Panc1 (cell line): ENCODE results near the gene IRF3.

Experiments
- SIN3A ChIP-seq: IDR thresholded peaks from 2 replicates; pipeline ENCODE4 v1.6.1; 2012; ENCODE audit warnings: low read depth, mild to moderate bottlenecking, low read length, moderate library complexity, borderline replicate concordance; ENCODE audit not compliant: insufficient read depth
- TCF7L2 ChIP-seq: IDR thresholded peaks from 2 replicates; pipeline ENCODE4 v1.6.1; 2011; ENCODE audit warnings: mild to moderate bottlenecking, low read depth, low read length, inconsistent platforms
- TF ChIP-seq, protein P1 (sequence below): fragments of 450-650 bp; IDR thresholded peaks from 2 replicates; pipeline ENCODE4 v1.5.1; 2017; ENCODE audit warnings: mild to moderate bottlenecking
- TF ChIP-seq, protein P2 (sequence below), 2 experiments: IDR thresholded peaks; 2 replicates each; pipeline ENCODE4 v1.6.1; 2011 to 2012; ENCODE audit warnings: low read depth in 2 of 2, control low read depth in 1 of 2, low read length in 1 of 2, mild to moderate bottlenecking in 1 of 2, moderate library complexity in 1 of 2; ENCODE audit not compliant: insufficient read depth in 1 of 2

DNA sequence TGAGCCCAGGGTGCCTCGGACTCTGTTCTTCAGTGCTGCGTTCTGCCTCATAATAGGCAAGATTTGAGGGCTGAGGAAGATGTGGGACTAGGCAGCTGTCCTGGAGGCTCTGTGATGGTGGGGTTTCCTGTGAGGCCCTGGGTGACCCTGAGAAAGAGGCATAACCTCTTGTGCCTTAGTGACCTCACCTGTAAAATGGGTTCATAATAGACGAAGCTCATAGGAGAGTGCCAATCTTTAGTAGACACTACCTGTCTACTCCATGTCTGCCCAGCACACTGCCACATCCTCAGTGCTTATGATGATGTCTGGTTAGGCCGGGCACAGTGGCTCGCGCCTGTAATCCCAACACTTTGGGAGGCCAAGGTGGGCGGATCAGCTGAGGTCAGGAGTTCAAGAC is 49.1 kb downstream of the IRF3 start:
- TF ChIP-seq, protein P1, sequence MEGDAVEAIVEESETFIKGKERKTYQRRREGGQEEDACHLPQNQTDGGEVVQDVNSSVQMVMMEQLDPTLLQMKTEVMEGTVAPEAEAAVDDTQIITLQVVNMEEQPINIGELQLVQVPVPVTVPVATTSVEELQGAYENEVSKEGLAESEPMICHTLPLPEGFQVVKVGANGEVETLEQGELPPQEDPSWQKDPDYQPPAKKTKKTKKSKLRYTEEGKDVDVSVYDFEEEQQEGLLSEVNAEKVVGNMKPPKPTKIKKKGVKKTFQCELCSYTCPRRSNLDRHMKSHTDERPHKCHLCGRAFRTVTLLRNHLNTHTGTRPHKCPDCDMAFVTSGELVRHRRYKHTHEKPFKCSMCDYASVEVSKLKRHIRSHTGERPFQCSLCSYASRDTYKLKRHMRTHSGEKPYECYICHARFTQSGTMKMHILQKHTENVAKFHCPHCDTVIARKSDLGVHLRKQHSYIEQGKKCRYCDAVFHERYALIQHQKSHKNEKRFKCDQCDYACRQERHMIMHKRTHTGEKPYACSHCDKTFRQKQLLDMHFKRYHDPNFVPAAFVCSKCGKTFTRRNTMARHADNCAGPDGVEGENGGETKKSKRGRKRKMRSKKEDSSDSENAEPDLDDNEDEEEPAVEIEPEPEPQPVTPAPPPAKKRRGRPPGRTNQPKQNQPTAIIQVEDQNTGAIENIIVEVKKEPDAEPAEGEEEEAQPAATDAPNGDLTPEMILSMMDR = no peak
- no peak for TF ChIP-seq TCF7L2
- no peak for TF ChIP-seq SIN3A
- TF ChIP-seq, protein P2, sequence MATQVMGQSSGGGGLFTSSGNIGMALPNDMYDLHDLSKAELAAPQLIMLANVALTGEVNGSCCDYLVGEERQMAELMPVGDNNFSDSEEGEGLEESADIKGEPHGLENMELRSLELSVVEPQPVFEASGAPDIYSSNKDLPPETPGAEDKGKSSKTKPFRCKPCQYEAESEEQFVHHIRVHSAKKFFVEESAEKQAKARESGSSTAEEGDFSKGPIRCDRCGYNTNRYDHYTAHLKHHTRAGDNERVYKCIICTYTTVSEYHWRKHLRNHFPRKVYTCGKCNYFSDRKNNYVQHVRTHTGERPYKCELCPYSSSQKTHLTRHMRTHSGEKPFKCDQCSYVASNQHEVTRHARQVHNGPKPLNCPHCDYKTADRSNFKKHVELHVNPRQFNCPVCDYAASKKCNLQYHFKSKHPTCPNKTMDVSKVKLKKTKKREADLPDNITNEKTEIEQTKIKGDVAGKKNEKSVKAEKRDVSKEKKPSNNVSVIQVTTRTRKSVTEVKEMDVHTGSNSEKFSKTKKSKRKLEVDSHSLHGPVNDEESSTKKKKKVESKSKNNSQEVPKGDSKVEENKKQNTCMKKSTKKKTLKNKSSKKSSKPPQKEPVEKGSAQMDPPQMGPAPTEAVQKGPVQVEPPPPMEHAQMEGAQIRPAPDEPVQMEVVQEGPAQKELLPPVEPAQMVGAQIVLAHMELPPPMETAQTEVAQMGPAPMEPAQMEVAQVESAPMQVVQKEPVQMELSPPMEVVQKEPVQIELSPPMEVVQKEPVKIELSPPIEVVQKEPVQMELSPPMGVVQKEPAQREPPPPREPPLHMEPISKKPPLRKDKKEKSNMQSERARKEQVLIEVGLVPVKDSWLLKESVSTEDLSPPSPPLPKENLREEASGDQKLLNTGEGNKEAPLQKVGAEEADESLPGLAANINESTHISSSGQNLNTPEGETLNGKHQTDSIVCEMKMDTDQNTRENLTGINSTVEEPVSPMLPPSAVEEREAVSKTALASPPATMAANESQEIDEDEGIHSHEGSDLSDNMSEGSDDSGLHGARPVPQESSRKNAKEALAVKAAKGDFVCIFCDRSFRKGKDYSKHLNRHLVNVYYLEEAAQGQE (IDR thresholded peaks at IDR 0.05; ENCODE audit: insufficient read depth in 1 of 2, low read depth in 2 of 2, low read length in 1 of 2) = no peak
